ENCODE data around the gene SHISA9. TPM values are rescaled to one million over a fixed set of nuclear protein-coding genes. Genes with fewer than 3 reads are reported as not detected.
A peak's percentile ranks its signal among the peaks of the same experiment; 100 is the strongest.

Gene SHISA9
- total RNA-seq, 5 donors from 2014 or later (not counting 1 experiment from before 2014, with no cell fraction given) = 0.06 TPM; not detected in 4

DNA sequence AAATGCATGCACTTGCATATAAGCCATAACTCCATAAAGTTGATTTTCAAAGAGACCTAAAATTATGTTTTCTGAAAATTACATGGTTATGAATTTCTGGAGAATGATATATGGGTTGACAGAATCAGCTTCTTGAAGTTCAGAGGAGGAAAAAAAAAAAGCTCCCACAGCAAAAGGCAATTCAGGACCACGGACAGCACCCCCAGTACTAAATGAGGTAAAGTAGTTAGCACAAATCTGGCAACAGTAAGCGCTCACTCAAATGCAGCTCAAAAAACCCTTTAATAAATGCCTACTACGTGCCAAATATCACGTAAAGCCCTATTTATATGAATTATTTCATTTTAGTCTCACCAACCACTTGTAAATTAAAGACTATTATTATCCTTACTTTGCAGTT, 135.2 kb downstream of the SHISA9 start:
- no peaks in the 10 kb centered on the region for H3K27me3 Mint-ChIP-seq
- H3K36me3 Mint-ChIP-seq = no peaks in the 10 kb centered on the region
- peak in 9 of 35 experiments; percentile 1 to 31 (median 2) for DNase-seq
- Histone ChIP-seq H3K4me1 (ENCODE audit: control insufficient read depth in 1 of 2, extremely low read depth in 1 of 2, insufficient read depth in 2 of 2, low read length in 2 of 2) (no peaks in the 10 kb centered on the region), H3K9me3 (no peaks in the 10 kb centered on the region), H3K27me3 (replicated peaks in 1 of 2; ENCODE audit: control insufficient read depth in 2 of 2, extremely low read depth in 1 of 2, insufficient read depth in 2 of 2, low read length in 1 of 2) (no peaks in the 10 kb centered on the region), H3K27ac (ENCODE audit: low read length) (no peak overlapping the region), H3K36me3 (ENCODE audit: control insufficient read depth in 2 of 2, extremely low read depth in 1 of 2, insufficient read depth in 1 of 2, low read length in 1 of 2) (no peaks in the 10 kb centered on the region), H3K4me3 (ENCODE audit: control insufficient read depth in 1 of 2, extremely low read depth in 1 of 2, low read length in 1 of 2) (no peak overlapping the region)
- ChIA-PET POLR2A (no interaction called here), CTCF (no interaction called here)
- no peak overlapping the region for H3K4me3 Mint-ChIP-seq
- H3K27ac Mint-ChIP-seq = no peak overlapping the region
- no peaks in the 10 kb centered on the region for H3K4me1 Mint-ChIP-seq
- H3K9me3 Mint-ChIP-seq = peaks cover 5 to 35% (median 30%) of the 10 kb centered on the region in 3 donors
- no peak for ATAC-seq (replicated peaks in 1 of 4)
- WGBS (ENCODE audit: insufficient coverage) = no CpG with 5 or more reads among the region's 4 CpGs

GRCh38 chr16:13038591-13038990, 137.2 kb downstream of the SHISA9 start:
- no peaks in the 10 kb centered on the region for H3K36me3 Mint-ChIP-seq
- ChIA-PET CTCF (interaction anchor here in 1 of 2 donors (0.6 kb wide), 1 partner anchor 406 kb away, joined by 4 read pairs; no protein-coding TSS in a partner anchor), POLR2A (interaction anchor here in 1 of 2 donors (0.6 kb wide), 1 partner anchor 8 kb away, joined by 6 read pairs; no protein-coding TSS in a partner anchor)

GRCh38 chr16:13039526-13039925, 138.1 kb downstream of the SHISA9 start:
- no peaks in the 10 kb centered on the region for H3K27me3 Mint-ChIP-seq
- POLR2A ChIA-PET = interaction anchor here in 1 of 2 donors (0.6 kb wide), 1 partner anchor 9 kb away, joined by 6 read pairs; no protein-coding TSS in a partner anchor
- no peak overlapping the region for H3K4me3 Mint-ChIP-seq
- no peaks in the 10 kb centered on the region for H3K36me3 ChIP-seq (ENCODE audit: control insufficient read depth in 2 of 2, extremely low read depth in 1 of 2, insufficient read depth in 1 of 2, low read length in 1 of 2)
- no peak overlapping the region for H3K4me3 ChIP-seq (ENCODE audit: control insufficient read depth in 1 of 2, extremely low read depth in 1 of 2, low read length in 1 of 2)
- CTCF ChIA-PET = interaction anchor here in 1 of 2 donors (0.6 kb wide), 1 partner anchor 405 kb away, joined by 4 read pairs; no protein-coding TSS in a partner anchor
- peaks cover 15 to 44% (median 35%) of the 10 kb centered on the region in 3 donors for H3K9me3 Mint-ChIP-seq
- DNase-seq (no peak), ATAC-seq (replicated peaks in 1 of 4) (no peak)
- no peak overlapping the region for H3K27ac ChIP-seq (ENCODE audit: low read length)
- no peak overlapping the region for H3K27ac Mint-ChIP-seq
- no peaks in the 10 kb centered on the region for H3K36me3 Mint-ChIP-seq
- 43% methylated on average over 1 of the region's 2 CpGs for WGBS (ENCODE audit: insufficient coverage)
- H3K27me3 ChIP-seq (replicated peaks in 1 of 2; ENCODE audit: control insufficient read depth in 2 of 2, extremely low read depth in 1 of 2, insufficient read depth in 2 of 2, low read length in 1 of 2) = no peaks in the 10 kb centered on the region
- no peaks in the 10 kb centered on the region for H3K4me1 ChIP-seq (ENCODE audit: control insufficient read depth in 1 of 2, extremely low read depth in 1 of 2, insufficient read depth in 2 of 2, low read length in 2 of 2)
- H3K9me3 ChIP-seq = no peaks in the 10 kb centered on the region
- no peaks in the 10 kb centered on the region for H3K4me1 Mint-ChIP-seq

More at GRCh38 chr16:13038591-13038990, 137.2 kb downstream of the SHISA9 start:
- Mint-ChIP-seq H3K4me1 (no peaks in the 10 kb centered on the region), H3K4me3 (no peak overlapping the region), H3K27ac (no peak overlapping the region), H3K9me3 (peaks cover 13 to 39% (median 35%) of the 10 kb centered on the region in 3 donors), H3K27me3 (no peaks in the 10 kb centered on the region)
- DNase-seq (no peak), ATAC-seq (replicated peaks in 1 of 4) (no peak)
- Histone ChIP-seq H3K4me1 (ENCODE audit: control insufficient read depth in 1 of 2, extremely low read depth in 1 of 2, insufficient read depth in 2 of 2, low read length in 2 of 2) (no peaks in the 10 kb centered on the region), H3K9me3 (no peaks in the 10 kb centered on the region), H3K4me3 (ENCODE audit: control insufficient read depth in 1 of 2, extremely low read depth in 1 of 2, low read length in 1 of 2) (no peak overlapping the region), H3K27me3 (replicated peaks in 1 of 2; ENCODE audit: control insufficient read depth in 2 of 2, extremely low read depth in 1 of 2, insufficient read depth in 2 of 2, low read length in 1 of 2) (no peaks in the 10 kb centered on the region), H3K27ac (ENCODE audit: low read length) (no peak overlapping the region), H3K36me3 (ENCODE audit: control insufficient read depth in 2 of 2, extremely low read depth in 1 of 2, insufficient read depth in 1 of 2, low read length in 1 of 2) (no peaks in the 10 kb centered on the region)
- 88% methylated on average over 1 of the region's 3 CpGs for WGBS (ENCODE audit: insufficient coverage)

GRCh38 chr16:13041180-13041579, 139.8 kb downstream of the SHISA9 start:
- no peak for DNase-seq
- Mint-ChIP-seq H3K27ac (no peak overlapping the region), H3K36me3 (no peaks in the 10 kb centered on the region), H3K4me1 (no peaks in the 10 kb centered on the region), H3K27me3 (no peaks in the 10 kb centered on the region), H3K4me3 (no peak overlapping the region), H3K9me3 (peaks cover 15 to 35% (median 30%) of the 10 kb centered on the region in 3 donors)
- POLR2A ChIA-PET = no interaction called here
- H3K4me3 ChIP-seq (ENCODE audit: control insufficient read depth in 1 of 2, extremely low read depth in 1 of 2, low read length in 1 of 2) = no peak overlapping the region
- CTCF ChIA-PET = no interaction called here
- no peak overlapping the region for H3K27ac ChIP-seq (ENCODE audit: low read length)
- H3K27me3 ChIP-seq (replicated peaks in 1 of 2; ENCODE audit: control insufficient read depth in 2 of 2, extremely low read depth in 1 of 2, insufficient read depth in 2 of 2, low read length in 1 of 2) = no peaks in the 10 kb centered on the region
- H3K36me3 ChIP-seq (ENCODE audit: control insufficient read depth in 2 of 2, extremely low read depth in 1 of 2, insufficient read depth in 1 of 2, low read length in 1 of 2) = no peaks in the 10 kb centered on the region
- no CpG with 5 or more reads among the region's 1 CpG for WGBS (ENCODE audit: insufficient coverage)
- no peak for ATAC-seq (replicated peaks in 1 of 4)
- no peaks in the 10 kb centered on the region for H3K4me1 ChIP-seq (ENCODE audit: control insufficient read depth in 1 of 2, extremely low read depth in 1 of 2, insufficient read depth in 2 of 2, low read length in 2 of 2)
- no peaks in the 10 kb centered on the region for H3K9me3 ChIP-seq

DNA sequence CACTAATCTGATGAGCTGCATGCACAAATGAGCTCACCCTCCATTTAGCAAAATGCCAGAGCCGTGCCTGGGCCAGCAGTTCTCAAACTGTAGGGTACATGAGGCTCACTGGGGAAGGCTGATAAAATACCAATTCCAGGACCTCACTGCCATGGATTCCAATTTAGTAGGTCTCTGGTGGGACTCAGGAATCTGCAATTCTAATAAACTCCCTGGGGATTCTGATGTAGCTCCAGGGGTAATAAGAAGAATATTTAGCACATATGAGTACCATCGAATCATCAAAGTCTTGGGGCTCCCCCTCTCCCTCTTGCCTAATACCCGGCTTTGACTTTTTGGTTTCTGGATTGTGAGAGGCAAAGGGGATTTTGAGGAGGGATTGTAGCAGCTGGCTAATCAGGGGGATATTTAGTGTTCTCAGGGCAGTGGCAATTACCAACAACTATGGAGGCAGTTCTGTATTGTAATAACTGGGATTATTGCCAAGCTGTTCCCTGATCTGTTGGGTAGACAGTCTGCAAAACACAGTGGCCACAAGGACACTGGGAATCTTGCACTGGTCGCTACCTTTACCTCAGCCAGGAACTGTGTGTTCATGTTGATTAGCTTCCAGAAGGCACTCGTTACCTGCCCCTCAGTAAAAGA, 140.4 kb downstream of the SHISA9 start:
- POLR2A ChIA-PET = no interaction called here
- H3K4me3 ChIP-seq (ENCODE audit: control insufficient read depth in 1 of 2, extremely low read depth in 1 of 2, low read length in 1 of 2) = no peak overlapping the region
- CTCF ChIA-PET = no interaction called here
- no peaks in the 10 kb centered on the region for H3K36me3 ChIP-seq (ENCODE audit: control insufficient read depth in 2 of 2, extremely low read depth in 1 of 2, insufficient read depth in 1 of 2, low read length in 1 of 2)
- no peaks in the 10 kb centered on the region for H3K36me3 Mint-ChIP-seq
- H3K27me3 ChIP-seq (replicated peaks in 1 of 2; ENCODE audit: control insufficient read depth in 2 of 2, extremely low read depth in 1 of 2, insufficient read depth in 2 of 2, low read length in 1 of 2) = no peaks in the 10 kb centered on the region
- no peaks in the 10 kb centered on the region for H3K4me1 ChIP-seq (ENCODE audit: control insufficient read depth in 1 of 2, extremely low read depth in 1 of 2, insufficient read depth in 2 of 2, low read length in 2 of 2)
- H3K4me3 Mint-ChIP-seq = no peak overlapping the region
- DNase-seq (no peak), ATAC-seq (replicated peaks in 1 of 4) (no peak)
- WGBS (ENCODE audit: insufficient coverage) = 44% methylated on average over 2 of the region's 5 CpGs
- no peak overlapping the region for H3K27ac ChIP-seq (ENCODE audit: low read length)
- no peaks in the 10 kb centered on the region for H3K27me3 Mint-ChIP-seq
- H3K27ac Mint-ChIP-seq = no peak overlapping the region
- no peaks in the 10 kb centered on the region for H3K4me1 Mint-ChIP-seq
- no peaks in the 10 kb centered on the region for H3K9me3 ChIP-seq
- H3K9me3 Mint-ChIP-seq = peaks cover 15 to 35% (median 27%) of the 10 kb centered on the region in 3 donors

DNA sequence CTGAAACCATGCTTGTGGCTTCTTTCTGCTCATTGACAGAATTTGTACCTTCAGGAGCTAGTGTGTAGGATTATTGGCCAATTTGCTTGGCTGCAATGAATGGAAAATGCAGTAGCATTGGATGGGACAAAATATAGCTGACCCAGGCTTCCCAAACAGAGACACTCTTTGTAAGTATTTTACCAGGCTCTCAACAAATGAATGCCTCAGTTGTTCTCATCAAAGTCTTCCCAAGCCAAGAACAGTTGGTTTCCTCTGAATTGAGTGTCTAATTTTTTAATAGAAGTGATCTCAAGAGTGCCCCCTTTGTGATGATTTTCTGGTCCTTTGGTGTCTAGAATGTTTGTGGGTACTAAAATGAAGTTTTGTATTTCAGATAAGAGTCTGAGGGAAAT, 140.9 kb downstream of the SHISA9 start:
- Mint-ChIP-seq H3K27me3 (no peaks in the 10 kb centered on the region), H3K9me3 (peaks cover 15 to 33% (median 25%) of the 10 kb centered on the region in 3 donors), H3K27ac (no peak overlapping the region), H3K4me1 (no peaks in the 10 kb centered on the region), H3K36me3 (no peaks in the 10 kb centered on the region), H3K4me3 (no peak overlapping the region)
- ATAC-seq (replicated peaks in 1 of 4) = no peak
- Histone ChIP-seq H3K36me3 (ENCODE audit: control insufficient read depth in 2 of 2, extremely low read depth in 1 of 2, insufficient read depth in 1 of 2, low read length in 1 of 2) (no peaks in the 10 kb centered on the region), H3K9me3 (no peaks in the 10 kb centered on the region), H3K27me3 (replicated peaks in 1 of 2; ENCODE audit: control insufficient read depth in 2 of 2, extremely low read depth in 1 of 2, insufficient read depth in 2 of 2, low read length in 1 of 2) (no peaks in the 10 kb centered on the region), H3K27ac (ENCODE audit: low read length) (no peak overlapping the region), H3K4me1 (ENCODE audit: control insufficient read depth in 1 of 2, extremely low read depth in 1 of 2, insufficient read depth in 2 of 2, low read length in 2 of 2) (no peaks in the 10 kb centered on the region), H3K4me3 (ENCODE audit: control insufficient read depth in 1 of 2, extremely low read depth in 1 of 2, low read length in 1 of 2) (no peak overlapping the region)
- no peak for DNase-seq
- CTCF ChIA-PET = no interaction called here
- POLR2A ChIA-PET = no interaction called here
